PFSK-1 (cell line): ENCODE results near the gene DMC1.

Source experiments
- FOXP2 ChIP-seq: optimal IDR thresholded peaks from 2 replicates; pipeline ENCODE3; 2011; ENCODE audit warnings: borderline replicate concordance, control low read depth, inconsistent platforms; ENCODE audit not compliant: insufficient read depth; ENCODE audit errors: extremely low read length, extremely low read depth
- POLR2AphosphoS5 ChIP-seq: IDR thresholded peaks from 2 replicates; pipeline ENCODE4 v1.6.1; 2012; ENCODE audit warnings: low read depth, mild to moderate bottlenecking, control low read depth, low read length, moderate library complexity
- SIN3A ChIP-seq: IDR thresholded peaks from 2 replicates; pipeline ENCODE4 v1.6.1; 2012; ENCODE audit warnings: mild to moderate bottlenecking, low read length, moderate library complexity, borderline replicate concordance; ENCODE audit not compliant: insufficient read depth
- TAF1 ChIP-seq: IDR thresholded peaks from 2 replicates; pipeline ENCODE4 v1.6.1; 2012; ENCODE audit warnings: low read length, control low read depth, borderline replicate concordance; ENCODE audit not compliant: insufficient read depth
- TF ChIP-seq, protein P1 (sequence below), 2 experiments: IDR thresholded peaks; 2 replicates each; pipeline versions ENCODE4 v1.6.1 to v1.8.0; 2011 to 2012; ENCODE audit warnings: low read depth in 2 of 2, low read length in 2 of 2, control low read depth in 1 of 2, inconsistent platforms in 1 of 2, mild to moderate bottlenecking in 1 of 2, moderate library complexity in 1 of 2; ENCODE audit not compliant: insufficient read depth in 1 of 2

The DMC1 gene

DNA sequence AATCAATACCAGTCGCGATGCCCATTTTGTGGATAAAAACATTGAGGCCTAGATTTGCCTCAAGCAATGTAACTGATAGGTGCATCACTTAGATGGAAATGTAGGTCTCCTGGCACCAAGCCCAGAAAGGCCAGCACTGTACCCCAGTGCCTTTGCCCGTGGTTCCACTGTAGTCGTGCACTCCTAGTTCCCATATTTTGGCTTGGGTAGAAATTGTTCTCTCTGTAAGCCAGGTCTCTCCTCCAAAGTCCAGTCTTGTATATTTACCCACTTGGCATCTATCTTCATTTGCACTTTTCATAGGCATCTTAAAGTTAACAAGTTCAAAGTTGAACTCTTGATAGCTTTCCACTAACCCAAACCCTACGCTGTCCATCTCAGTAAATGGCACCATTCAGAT lies 41.6 kb upstream of the DMC1 start:
- TF ChIP-seq FOXP2, result no peak
- no peak for TF ChIP-seq POLR2AphosphoS5
- TF ChIP-seq SIN3A, result no peak
- TF ChIP-seq, protein P1, sequence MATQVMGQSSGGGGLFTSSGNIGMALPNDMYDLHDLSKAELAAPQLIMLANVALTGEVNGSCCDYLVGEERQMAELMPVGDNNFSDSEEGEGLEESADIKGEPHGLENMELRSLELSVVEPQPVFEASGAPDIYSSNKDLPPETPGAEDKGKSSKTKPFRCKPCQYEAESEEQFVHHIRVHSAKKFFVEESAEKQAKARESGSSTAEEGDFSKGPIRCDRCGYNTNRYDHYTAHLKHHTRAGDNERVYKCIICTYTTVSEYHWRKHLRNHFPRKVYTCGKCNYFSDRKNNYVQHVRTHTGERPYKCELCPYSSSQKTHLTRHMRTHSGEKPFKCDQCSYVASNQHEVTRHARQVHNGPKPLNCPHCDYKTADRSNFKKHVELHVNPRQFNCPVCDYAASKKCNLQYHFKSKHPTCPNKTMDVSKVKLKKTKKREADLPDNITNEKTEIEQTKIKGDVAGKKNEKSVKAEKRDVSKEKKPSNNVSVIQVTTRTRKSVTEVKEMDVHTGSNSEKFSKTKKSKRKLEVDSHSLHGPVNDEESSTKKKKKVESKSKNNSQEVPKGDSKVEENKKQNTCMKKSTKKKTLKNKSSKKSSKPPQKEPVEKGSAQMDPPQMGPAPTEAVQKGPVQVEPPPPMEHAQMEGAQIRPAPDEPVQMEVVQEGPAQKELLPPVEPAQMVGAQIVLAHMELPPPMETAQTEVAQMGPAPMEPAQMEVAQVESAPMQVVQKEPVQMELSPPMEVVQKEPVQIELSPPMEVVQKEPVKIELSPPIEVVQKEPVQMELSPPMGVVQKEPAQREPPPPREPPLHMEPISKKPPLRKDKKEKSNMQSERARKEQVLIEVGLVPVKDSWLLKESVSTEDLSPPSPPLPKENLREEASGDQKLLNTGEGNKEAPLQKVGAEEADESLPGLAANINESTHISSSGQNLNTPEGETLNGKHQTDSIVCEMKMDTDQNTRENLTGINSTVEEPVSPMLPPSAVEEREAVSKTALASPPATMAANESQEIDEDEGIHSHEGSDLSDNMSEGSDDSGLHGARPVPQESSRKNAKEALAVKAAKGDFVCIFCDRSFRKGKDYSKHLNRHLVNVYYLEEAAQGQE (IDR thresholded peaks at IDR 0.05; ENCODE audit: insufficient read depth in 1 of 2, low read depth in 2 of 2, low read length in 2 of 2), result no peak
- TF ChIP-seq TAF1, result no peak

DNA sequence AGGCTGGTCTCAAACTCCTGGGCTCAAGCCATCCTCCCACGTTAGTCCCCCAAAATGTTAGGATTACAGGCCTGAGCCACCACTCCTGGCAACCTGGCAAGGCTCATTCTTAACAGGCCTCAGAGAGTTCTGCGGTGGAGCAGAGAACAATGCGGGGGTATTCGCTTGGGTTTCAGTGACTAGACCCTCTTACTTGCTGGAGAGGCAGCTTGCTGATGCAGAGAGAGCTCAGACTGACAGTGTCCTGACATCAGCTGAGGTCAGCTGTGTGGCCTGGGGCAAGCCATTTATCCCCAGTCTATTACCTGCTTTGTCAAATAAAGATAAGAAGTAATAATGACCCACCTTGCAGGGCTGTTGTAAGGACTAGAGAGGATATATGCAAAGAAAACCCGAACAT lies 40.3 kb upstream of the DMC1 start:
- no peak for TF ChIP-seq FOXP2
- no peak for TF ChIP-seq POLR2AphosphoS5
- TF ChIP-seq, protein P1 (IDR thresholded peaks at IDR 0.05; ENCODE audit: insufficient read depth in 1 of 2, low read depth in 2 of 2, low read length in 2 of 2), result no peak
- no peak for TF ChIP-seq TAF1
- TF ChIP-seq SIN3A, result no peak

DNA sequence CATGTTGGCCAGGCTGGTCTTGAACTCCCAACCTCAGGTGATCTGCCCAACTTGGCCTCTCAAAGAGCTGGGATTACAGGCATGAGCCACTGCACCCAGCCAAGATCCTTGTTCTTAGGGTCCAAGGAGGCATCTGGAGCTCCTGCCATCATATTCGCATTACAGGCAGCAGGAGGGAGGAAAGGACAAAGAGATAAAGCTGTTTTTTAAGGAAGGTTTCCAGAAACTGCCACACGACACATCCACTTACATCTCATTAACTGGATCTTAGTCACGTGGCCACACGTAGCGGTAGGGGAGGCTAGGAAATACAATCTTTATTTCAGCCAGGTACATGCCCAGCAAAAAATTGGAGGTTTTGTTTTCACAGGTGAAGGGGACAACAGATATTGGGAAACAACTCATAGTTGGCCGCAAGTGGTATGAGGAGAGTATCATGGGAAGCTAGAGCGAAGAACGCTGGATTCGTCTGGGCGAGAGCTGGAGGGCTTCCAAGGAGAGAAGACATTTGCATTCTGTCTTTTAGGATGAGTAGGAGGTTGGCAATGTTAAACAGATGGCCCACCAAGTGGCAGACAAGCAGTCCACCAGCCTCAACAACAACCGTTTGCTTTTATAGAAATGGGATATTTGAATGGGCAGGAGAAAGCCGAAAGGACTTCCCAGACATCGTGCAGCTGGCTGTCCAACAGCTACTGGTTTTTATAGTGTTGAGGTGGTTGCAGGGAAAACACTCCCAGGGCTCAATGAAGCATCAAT lies 39.2 kb upstream of the DMC1 start:
- no peak for TF ChIP-seq TAF1
- no peak for TF ChIP-seq SIN3A
- no peak for TF ChIP-seq POLR2AphosphoS5
- TF ChIP-seq, protein P1 (IDR thresholded peaks at IDR 0.05; ENCODE audit: insufficient read depth in 1 of 2, low read depth in 2 of 2, low read length in 2 of 2), result no peak
- TF ChIP-seq FOXP2, result no peak

- TF ChIP-seq, protein P1 (IDR thresholded peaks at IDR 0.05; ENCODE audit: insufficient read depth in 1 of 2, low read depth in 2 of 2, low read length in 2 of 2), result no peak
- no peak for TF ChIP-seq SIN3A
- no peak for TF ChIP-seq TAF1
- TF ChIP-seq POLR2AphosphoS5, result no peak
- TF ChIP-seq FOXP2, result no peak
Measured at GRCh38 chr22:38607680-38608079, 37.7 kb upstream of the DMC1 start.
